T-helper 9 cell (primary cell): ENCODE results near the gene UBAP1.
"Not testable (repeated sequence)": the region's sequence is repeated elsewhere in the genome, so short reads cannot be mapped to it uniquely, and the experiment has no call there.

ENCODE experiments used
- DNase-seq: peaks from one replicate; pipeline ENCODE4 v3.0.0-alpha.2; 2020

The UBAP1 gene

DNA sequence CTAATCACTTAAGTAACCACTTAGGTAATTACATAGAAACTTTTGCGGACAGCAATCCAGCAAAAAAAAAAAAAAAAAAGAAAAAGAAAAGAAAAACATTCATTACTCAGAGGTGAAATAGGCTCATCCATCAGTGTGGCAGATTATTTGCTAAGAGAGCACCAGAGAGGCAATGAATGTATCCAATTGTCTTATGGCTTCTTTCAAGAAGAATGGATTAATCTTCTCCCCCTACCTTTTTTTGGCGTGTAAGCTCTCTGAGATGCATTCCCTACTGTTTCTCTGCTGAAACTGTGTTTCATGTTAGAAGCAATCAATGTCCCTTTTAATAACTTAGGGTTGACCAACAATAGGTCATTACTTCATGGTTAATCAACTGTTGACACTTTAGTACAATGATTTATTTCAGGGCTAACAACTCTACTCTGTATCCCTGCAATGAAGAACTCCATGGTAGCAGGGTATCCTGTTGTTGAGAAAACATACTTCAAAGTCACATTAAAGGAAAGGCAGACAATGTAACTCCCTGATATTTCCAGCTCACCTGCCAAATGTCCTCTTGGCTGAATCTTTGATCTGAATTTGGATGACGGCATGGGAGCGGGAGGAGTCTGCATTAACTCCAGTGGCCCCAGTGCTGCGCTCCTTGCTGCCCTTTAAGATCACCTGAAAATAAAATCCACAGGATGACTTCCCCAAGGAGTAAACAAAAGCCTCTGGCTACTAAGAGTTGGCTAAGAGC is 92.6 kb downstream of the UBAP1 start:
- DNase-seq, result no peak

DNA sequence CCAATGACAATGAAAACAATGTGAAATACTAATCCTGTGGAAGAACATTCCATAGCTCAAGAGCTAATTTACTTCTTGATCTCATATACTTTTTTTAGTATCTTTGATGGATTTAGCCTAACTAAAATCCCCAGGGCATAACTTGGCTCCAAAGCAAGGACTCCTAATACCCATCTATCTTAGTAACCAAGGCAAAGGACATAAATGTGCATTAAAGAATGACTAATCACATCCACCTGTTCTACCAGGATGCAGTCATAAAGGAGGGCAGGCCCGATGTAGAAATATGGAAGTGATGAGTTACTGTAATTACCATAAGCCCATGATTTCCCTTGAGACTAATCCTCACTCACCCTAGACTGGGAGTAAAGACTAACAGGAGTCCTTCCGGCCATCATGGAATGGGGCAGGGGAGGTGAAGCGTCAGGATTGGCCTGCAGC is 93.3 kb downstream of the UBAP1 start:
- no peak for DNase-seq

- DNase-seq, result not testable (repeated sequence)
Measured at GRCh38 chr9:34273588-34273987, 94.7 kb downstream of the UBAP1 start.

- no peak for DNase-seq
Measured at GRCh38 chr9:34275811-34276210, 97.0 kb downstream of the UBAP1 start.

DNA sequence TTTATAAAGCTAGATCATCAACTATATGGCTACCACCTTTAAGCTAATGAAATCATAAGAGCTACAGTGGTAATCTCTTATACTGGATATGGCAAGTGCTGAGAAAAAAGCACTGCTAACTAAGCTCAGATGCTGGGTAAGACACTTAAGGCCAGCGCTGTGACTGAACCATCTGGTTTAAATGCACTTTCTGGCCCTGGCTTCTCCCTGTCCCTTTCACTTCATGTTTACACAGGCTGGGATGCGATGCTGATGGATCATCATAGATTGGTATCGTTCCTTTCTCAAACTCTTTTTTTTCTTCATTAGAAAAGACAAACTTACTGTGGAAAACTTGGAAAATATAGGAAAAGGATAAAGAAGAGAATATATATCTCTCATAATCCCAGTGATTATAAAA is 97.9 kb downstream of the UBAP1 start:
- no peak for DNase-seq

GRCh38 chr9:34279411-34279810 is 100.6 kb downstream of the UBAP1 start:
- no peak for DNase-seq

- no peak for DNase-seq
Measured at GRCh38 chr9:34282096-34282495, 103.3 kb downstream of the UBAP1 start.

- DNase-seq, result no peak
Measured at GRCh38 chr9:34289159-34289558, 110.3 kb downstream of the UBAP1 start.

GRCh38 chr9:34291023-34291422 is 112.2 kb downstream of the UBAP1 start:
- no peak for DNase-seq

DNA sequence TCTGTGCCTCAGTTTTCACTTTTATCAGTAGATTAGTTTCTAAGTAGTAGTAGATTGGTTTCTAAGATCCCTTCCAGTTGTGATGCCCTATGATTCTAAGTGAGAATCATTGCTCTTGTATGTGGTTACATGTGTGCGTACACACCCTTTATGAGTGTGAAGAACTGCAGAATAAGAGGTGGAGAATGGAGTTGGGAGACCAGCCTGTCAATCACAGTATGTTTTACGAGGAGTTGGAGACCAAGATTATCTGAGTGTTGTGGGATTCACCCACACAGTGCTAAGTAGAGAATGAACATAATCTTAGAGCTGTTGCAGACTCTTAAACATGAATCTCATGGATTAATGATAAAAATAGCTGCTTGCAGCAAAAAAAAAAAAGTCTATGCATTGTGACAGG is 112.6 kb downstream of the UBAP1 start:
- DNase-seq, result no peak

GRCh38 chr9:34292552-34292951 is 113.7 kb downstream of the UBAP1 start:
- no peak for DNase-seq

DNA sequence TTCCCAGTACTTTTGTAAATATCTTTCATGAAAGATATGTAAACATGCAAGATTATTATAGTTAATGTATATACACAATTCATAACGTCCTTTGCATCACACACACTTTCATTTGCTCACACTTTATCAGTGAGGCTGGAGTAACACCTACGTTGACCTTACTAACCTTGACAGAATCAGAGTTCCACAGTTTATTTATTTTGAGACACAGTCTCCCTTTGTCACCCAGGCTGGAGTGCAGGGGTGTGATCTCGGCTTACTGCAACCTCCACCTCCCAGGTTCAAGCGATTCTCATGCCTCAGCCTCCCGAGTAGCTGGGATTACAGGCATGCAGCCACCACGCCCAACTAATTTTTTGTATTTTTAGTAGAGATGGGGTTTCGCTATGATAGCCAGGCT is 122.2 kb downstream of the UBAP1 start:
- DNase-seq, result not testable (repeated sequence)
